ENCODE measurements around the gene ZDHHC24.
"Not testable (repeated sequence)": the region's sequence is repeated elsewhere in the genome, so short reads cannot be mapped to it uniquely, and the experiment has no call there.

DNA sequence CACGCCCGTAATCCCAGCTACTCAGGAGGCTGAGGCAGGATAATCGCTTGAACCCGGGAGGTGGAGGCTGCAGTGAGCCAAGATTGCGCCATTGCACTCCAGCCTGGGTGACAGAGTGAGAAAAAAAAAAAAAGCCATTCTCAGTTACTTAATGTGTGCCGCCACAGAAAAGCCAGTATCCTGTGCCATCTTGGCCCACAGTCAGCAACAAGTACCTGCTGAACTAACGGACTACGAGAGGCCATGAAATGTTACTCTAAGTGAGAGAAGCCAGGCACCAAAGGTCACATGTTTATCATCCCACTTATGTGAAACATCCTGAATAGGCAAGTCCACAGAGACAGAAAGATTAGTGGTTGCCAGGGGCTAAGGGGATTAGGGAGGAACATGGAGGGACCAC, 5.2 kb downstream of the ZDHHC24 start:
- TF ChIP-seq, protein P1, sequence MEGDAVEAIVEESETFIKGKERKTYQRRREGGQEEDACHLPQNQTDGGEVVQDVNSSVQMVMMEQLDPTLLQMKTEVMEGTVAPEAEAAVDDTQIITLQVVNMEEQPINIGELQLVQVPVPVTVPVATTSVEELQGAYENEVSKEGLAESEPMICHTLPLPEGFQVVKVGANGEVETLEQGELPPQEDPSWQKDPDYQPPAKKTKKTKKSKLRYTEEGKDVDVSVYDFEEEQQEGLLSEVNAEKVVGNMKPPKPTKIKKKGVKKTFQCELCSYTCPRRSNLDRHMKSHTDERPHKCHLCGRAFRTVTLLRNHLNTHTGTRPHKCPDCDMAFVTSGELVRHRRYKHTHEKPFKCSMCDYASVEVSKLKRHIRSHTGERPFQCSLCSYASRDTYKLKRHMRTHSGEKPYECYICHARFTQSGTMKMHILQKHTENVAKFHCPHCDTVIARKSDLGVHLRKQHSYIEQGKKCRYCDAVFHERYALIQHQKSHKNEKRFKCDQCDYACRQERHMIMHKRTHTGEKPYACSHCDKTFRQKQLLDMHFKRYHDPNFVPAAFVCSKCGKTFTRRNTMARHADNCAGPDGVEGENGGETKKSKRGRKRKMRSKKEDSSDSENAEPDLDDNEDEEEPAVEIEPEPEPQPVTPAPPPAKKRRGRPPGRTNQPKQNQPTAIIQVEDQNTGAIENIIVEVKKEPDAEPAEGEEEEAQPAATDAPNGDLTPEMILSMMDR (conservative IDR thresholded peaks at IDR 0.05; ENCODE audit: low read depth, low read length) = not testable (repeated sequence)
- TF ChIP-seq EZH2 (IDR thresholded peaks at IDR 0.05; ENCODE audit: borderline replicate concordance, low read depth, low read length, poor library complexity, severe bottlenecking) = not testable (repeated sequence)
